GM19035 (cell line): ENCODE measurements around the gene POM121L2.

ENCODE experiments used
- ATAC-seq: cut with Tn5 transposase; IDR thresholded peaks from one replicate; pipeline ENCODE4 v1.9.1; 2021; ENCODE audit not compliant: unreplicated experiment

The POM121L2 gene

DNA sequence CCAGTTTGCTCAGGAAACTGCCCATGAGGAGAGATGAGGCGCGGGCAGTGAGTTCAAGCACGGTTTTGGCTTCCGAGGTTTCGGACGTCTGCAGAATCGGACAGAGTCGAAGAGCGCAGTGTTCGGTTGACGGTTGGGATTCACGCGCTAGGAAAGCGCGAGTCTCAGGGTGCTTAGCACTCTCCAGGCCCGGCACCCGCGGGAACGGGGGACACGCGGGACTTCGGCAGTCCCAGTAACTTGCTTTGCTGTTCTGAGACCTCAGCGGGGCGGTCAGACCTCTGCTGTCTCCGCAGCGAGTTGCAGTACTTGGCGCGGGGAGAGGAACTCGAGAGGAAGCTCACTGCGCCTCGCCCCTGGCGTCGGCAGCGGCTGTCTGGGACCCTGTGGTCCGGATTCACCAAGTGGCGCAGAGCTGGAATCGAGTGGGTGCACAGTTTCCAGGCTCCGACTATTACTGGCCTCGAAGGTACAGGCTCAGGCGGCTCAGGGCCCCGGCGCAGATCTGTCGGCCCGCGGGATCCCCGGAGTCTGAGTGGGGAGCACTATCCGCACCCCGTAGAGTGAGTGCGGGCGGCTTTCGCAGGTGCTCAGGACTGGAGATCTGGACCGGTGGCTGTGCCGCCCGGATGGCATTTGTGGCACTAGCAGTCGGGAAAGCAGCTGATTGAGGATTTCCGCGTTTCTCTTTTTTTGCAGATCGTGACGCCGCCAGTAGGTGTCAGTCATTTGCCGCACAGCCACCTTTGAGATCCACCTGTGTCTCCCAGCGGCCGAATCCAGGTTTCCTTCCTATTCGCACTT is at the start of gene POM121L2:
TSS of gene POM121L2 (minus strand) at position 128 of the 804 bp plus-strand sequence. CDS start at position 25, 103 bp downstream.
- ATAC-seq: peak; percentile 82

DNA sequence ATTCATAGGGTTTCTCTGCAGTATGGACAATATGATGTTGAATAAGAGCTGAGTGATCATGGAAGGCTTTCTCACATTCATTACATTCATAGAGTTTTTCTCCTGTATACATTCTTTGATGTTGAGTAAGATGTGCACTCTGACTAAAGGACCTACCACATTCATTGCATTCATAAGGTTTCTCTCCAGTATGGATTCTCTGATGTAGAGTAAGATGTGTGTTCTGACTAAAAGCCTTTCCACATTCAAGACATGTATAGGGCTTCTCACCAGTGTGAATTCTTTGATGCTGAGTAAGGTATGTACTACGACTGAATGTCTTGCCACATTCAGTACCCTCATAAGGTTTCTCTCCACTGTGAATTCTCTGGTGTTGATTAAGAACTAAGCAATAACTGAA is 47.2 kb upstream of the POM121L2 start:
- no peak for ATAC-seq

GRCh38 chr6:27358786-27359185 is 46.7 kb upstream of the POM121L2 start:
- no peak for ATAC-seq

- ATAC-seq: no peak
Measured at GRCh38 chr6:27352850-27353249, 40.8 kb upstream of the POM121L2 start.

GRCh38 chr6:27334141-27334540 is 22.1 kb upstream of the POM121L2 start:
- ATAC-seq: no peak

DNA sequence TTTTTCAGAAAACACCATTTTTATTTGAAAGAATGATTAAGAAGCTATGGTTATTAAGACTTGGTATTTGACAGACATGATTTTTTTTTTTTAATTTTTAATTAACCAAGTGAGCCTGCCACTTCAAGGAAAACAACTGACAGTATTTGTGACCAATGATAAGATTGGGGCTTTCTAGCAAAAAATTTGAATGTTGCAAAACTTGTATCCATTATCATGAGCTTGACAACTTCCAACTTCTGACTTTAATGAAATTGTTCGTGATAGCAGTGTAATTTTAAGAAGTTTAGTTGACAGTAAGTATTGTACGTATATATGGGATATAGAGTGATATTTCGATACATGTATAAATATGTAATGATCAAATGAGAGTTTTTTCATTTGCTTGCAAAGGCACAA is 21.6 kb upstream of the POM121L2 start:
- ATAC-seq: no peak

DNA sequence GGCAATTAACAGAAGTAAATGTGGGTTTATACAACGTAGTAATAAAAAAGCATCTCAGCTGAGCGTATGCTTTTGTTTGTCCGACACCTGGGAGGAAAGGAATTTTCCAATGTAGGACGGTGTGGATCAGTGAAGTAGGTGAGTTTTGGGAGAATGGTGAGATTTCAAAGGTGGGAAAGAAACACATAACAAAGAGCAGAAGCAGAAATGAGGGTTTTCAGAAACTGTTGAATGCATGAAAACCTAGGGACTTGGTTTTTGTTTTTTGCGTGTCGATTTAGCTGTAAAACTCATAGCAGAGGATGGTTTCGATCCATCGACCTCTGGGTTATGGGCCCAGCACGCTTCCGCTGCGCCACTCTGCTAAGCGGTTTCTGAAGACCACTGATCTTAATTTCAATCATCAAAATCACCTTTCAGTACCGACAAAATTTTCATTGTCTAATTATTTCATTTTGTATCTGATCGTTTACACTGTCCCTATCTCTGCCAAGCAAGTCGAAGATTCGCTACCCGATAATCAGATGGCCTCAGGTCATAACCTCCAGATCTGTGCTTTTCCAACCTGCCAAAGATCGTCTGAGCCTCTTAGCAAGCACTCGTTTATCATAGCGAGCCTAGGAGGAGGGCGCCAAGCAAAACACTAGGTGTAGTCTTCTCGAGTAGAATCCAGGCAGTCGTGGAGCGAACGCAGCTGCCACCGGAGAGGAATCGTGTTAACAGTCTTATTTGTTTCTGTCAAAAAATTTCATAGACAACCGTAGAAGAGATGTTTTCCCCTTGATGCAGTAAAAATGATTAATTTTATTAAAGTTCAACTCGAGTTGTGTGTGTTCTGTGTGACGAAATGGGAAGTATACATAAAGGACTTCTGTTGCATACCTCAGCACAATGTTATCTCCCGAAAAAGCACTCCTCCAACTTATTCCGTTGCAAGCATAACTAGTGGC is 20.9 kb upstream of the POM121L2 start:
- no peak for ATAC-seq

DNA sequence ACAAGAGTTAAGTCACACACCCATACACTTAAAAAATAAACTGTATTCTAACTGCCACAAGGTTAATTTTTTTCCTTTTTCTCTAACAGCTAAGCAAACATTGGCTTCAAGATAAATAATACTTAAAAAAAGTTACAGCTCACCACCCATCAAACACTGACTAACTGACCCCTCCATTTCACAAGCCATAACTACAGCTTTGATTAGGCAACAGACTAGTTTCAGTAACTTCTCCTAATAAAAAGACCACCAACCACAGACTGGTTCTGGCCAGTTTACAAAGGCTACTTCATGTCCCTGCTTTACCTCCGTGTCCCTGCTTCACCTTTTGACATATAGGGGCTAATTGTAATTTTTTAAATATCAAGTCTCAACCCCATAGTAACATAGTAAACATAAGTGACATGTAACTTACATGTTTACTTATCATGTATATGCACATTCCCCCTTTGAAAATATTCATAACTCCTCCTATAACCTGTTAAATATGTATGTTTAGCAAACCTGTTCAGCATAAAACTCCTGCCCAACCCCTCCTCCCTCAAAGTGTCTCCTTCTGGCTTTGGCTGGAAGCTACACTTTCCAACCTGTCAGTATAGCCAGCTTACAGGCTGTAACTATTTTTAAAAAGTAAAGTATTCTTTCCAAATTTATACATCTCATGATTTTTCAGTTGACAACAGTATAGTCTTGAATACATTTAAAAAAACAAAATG is 15.1 kb upstream of the POM121L2 start:
- no peak for ATAC-seq

DNA sequence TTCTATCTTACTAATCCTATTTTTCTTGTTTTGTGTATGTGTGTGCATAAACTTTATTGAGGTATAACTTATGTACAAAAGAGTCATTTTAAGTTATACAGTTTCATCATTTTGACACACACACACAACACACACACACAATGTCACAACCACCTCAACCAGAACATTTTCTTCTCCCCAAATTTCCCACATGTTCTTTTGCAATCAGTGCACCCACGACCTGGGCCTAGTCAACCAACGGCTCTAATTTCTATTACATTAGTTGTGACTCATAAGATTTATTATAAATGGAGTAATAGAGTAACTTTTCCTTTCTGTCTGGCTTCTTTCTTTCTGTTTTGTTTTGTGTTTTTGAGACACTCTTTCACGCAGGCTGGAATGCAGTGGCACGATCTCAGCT is 9.8 kb upstream of the POM121L2 start:
- ATAC-seq: no peak

GRCh38 chr6:27321370-27321769 is 9.3 kb upstream of the POM121L2 start:
- ATAC-seq: no peak

DNA sequence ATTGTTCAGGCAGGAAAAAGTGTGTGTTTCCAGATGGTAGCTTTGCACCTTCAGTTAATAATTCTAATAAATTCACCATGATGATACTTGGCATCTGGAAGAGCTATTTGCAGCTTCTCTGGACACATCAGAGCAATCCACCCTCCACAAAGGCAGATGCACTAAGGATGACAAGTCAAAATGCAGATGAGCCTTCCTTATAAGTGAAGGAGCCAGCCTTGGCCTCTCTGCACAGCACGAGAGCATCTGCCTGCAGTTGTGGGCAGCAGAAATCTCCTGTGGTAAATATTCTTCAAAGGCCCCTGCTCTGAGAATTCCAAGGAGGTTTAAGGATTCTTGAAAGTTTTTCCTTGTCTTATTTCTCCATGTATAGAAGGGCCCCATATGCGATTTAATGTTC is 6.9 kb upstream of the POM121L2 start:
- no peak for ATAC-seq

DNA sequence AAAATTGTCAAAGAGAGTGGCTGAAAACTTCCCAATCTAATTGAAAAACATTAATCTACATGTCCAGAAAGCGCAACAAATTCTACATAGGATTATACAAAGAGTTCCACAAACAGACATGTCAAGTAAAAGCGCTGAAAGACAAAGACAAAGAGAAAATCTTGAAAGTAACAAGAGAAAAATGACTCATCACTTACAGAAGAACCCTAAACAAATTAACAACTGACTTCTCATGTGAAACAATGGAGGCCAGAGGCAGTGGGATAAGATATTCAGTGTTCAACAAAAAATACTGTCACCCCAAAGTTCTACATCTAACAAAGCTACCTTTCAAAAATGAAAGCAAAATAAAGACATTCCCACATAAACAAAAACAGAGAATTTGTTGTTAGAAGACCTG is 2.0 kb upstream of the POM121L2 start:
- no peak for ATAC-seq

DNA sequence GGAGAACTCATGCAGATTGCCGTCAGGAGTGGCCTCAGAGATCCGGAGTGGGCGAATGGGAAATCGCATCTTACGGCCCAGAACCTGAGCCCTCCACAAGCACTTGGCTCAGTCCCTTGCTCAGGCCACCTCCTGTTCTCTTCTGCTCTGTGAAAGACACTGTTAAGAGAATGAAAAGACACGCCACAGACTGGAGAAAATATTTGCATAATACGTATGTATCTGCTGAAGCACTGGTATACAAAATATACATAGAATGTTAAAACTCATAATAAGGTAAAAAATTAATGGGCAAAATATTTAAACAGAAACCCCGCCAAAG is 838 bp upstream of the POM121L2 start:
- peak; percentile 38 for ATAC-seq

DNA sequence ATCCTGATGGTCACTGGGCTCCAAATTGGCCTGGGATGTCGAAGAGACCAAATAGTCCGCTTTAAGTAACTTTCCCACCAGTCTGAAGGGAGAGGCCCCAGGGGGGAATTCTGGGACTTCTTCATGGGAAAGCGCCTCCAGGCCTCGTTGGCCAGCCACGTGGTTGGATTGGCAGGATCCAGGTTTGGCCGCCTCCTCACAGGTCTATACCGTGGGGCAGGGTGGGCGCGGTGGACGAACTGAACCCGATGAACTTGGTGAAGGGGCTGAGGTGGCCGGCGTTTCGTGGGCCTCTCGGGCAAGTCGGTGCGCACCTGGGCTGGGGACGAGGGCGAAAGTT is 297 bp downstream of the POM121L2 start:
- ATAC-seq: no peak

- ATAC-seq: no peak
Measured at GRCh38 chr6:27303613-27304272, 8.3 kb downstream of the POM121L2 start.

DNA sequence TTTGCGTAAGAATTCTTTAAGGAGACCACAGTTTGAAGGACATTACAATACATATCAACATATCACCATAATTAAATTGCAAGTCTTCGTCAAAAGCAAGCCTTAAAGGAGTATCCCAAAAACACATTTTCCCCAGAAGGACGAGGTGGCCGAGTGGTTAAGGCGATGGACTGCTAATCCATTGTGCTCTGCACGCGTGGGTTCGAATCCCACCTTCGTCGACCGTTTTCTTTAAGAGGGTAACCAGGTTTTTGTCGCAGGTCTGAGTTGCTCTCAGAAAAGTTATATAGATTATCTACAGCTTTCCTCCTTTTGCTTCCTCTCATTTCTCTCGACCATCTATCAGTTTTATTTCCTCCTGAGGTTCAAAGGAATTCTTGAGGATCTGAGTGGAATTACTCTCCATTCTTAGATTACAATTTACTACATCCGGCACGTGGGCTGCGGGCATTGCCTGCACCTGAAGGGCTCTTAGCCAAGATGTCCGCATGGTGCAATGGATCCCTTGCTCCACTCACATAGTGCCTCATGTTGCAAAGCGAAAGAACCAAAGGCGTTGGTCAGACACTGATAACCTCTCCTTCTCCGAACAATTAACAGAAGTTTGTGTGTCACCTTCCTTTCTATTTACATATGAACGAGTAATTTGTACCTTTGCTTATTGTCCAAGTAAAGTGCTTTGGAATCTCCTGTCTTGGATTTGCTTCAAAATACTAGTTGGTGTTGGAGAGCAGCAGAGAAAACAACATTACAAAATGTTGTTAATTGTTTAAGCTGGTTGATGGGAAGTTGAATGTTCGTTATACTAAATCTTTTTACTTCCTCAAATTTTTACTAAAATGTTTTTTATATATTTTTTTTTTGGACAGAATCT is 14.0 kb downstream of the POM121L2 start:
- ATAC-seq: no peak

GRCh38 chr6:27297484-27297856 is 14.6 kb downstream of the POM121L2 start:
- no peak for ATAC-seq

DNA sequence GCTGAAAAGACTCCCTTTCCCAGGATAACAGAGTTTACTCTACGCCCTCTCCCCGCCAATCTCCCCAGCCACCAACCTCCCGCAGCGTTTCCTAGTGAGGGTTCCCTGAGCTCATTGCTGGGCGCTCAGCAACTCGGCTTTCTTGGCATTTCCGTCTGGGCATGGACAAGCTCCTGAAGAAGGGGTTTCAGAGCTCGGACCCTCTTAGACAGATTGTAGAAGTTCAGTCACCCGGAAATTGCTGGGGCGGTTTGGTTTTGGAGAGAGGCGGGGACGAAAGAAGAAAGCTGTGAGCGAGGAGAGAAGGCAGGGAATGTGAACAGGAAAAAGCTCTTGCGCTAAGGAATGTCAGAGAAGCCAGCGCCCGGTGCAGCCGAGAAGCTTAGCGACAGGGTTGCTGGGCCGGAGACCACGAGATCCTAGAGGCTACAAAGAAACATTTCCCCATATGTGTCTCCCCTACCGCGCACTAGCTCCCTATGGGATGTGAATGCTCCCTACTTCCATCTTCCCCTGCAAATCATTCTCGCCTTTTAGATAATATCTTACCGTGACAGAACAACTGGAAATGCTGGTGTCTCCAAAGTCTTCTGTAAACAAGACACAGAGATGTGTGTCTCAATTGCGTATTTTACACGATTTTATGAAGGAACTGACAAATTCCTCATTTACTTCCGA is 15.8 kb downstream of the POM121L2 start:
- ATAC-seq: no peak

- ATAC-seq: no peak
Measured at GRCh38 chr6:27295301-27296079, 16.6 kb downstream of the POM121L2 start.
